ENCODE measurements around the gene C16orf46.

The C16orf46 gene

GRCh38 chr16:81035398-81035974, 41.6 kb downstream of the C16orf46 start, which contains the start of gene ATMIN:
Gene ATMIN (plus strand): TSS chr16:81035842. CDS start chr16:81035871, 29 bp downstream.
- in situ Hi-C loops (cut with MboI; ENCODE audit: low pct_unique_long_range_greater_than_20kb, low sequenced_read_pairs): no loop called here
- DNase-seq: peak; percentile 82

GRCh38 chr16:81029930-81030604, 47.0 kb downstream of the C16orf46 start:
- DNase-seq: no peak
- in situ Hi-C loops (cut with MboI; ENCODE audit: low pct_unique_long_range_greater_than_20kb, low sequenced_read_pairs): no loop called here

DNA sequence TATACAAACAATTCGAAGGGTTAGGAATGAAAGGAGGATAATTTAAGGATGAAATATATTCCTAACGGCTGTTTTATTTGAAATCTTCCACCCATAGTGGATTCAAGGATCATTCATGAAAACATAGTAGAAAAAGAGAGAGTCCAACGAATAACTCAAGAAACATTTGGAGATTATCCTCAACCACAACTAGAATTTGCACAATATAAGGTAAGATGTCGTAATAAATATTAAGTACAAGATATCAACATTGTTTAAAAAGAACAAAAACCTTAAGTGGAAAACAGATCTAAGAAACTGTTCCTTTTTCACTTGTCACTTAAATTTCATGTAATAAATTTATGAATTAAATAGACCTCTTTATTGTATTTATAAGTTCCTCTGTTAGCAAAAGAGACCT, 50.6 kb downstream of the C16orf46 start:
- DNase-seq: no peak
- in situ Hi-C loops (cut with MboI; ENCODE audit: low pct_unique_long_range_greater_than_20kb, low sequenced_read_pairs): no loop called here

- no peak for DNase-seq
- in situ Hi-C loops (cut with MboI; ENCODE audit: low pct_unique_long_range_greater_than_20kb, low sequenced_read_pairs): no loop called here
Observed at GRCh38 chr16:81018496-81018895, 58.5 kb downstream of the C16orf46 start.

- in situ Hi-C loops (cut with MboI; ENCODE audit: low pct_unique_long_range_greater_than_20kb, low sequenced_read_pairs): no loop called here
- DNase-seq: no peak
Observed at GRCh38 chr16:81014672-81015071, 62.4 kb downstream of the C16orf46 start.

- in situ Hi-C loops (cut with MboI; ENCODE audit: low pct_unique_long_range_greater_than_20kb, low sequenced_read_pairs): no loop called here
- DNase-seq: no peak
Observed at GRCh38 chr16:81012974-81013373, 64.1 kb downstream of the C16orf46 start.
